ENCODE results near the gene CERS5.
"Not testable (repeated sequence)": the region's sequence is repeated elsewhere in the genome, so short reads cannot be mapped to it uniquely, and the experiment has no call there.

CERS5 gene

GRCh38 chr12:50084409-50084774, 82.8 kb downstream of the CERS5 start:
- peak overlapping the region; percentile 64 to 85 for H3K27ac ChIP-seq (ENCODE audit: insufficient read depth in 1 of 2, low read depth in 1 of 2, low read length in 2 of 2, poor library complexity in 1 of 2, severe bottlenecking in 2 of 2)
- POLR2A ChIA-PET, result interaction anchor here (0.6 to 1.8 kb wide), 4 partner anchors 28 to 93 kb away, joined by 3 to 10 read pairs (median 5); partner anchors contain the start of genes CERS5 and COX14

GRCh38 chr12:50083301-50083700, 83.9 kb downstream of the CERS5 start:
- Histone ChIP-seq H3K27ac (ENCODE audit: insufficient read depth in 1 of 2, low read depth in 1 of 2, low read length in 2 of 2, poor library complexity in 1 of 2, severe bottlenecking in 2 of 2) (no peak overlapping the region), H3K4me3 (ENCODE audit: control insufficient read depth in 1 of 7, extremely low read depth in 1 of 7, insufficient read depth in 4 of 7, low read depth in 2 of 7, low read length in 6 of 7) (no peak overlapping the region), H3K36me3 (ENCODE audit: control insufficient read depth in 4 of 4, insufficient read depth in 4 of 4, low read length in 3 of 4) (peaks cover 9 to 18% (median 14%) of the 10 kb centered on the region in 4 experiments), H3K4me1 (ENCODE audit: control extremely low read depth in 1 of 4, control insufficient read depth in 4 of 4, insufficient read depth in 4 of 4, low read length in 3 of 4) (peaks cover 4 to 15% (median 10%) of the 10 kb centered on the region in 4 experiments), H3K9me3 (ENCODE audit: control extremely low read depth in 1 of 5, control insufficient read depth in 4 of 5, insufficient read depth in 2 of 5, low read depth in 1 of 5, low read length in 4 of 5) (no peaks in the 10 kb centered on the region), H3K27me3 (replicated peaks in 2 of 5; ENCODE audit: control insufficient read depth in 4 of 5, insufficient read depth in 5 of 5, low read length in 4 of 5) (no peaks in the 10 kb centered on the region)
- DNase-seq, result no peak
- POLR2A ChIA-PET, result no interaction called here
- WGBS (ENCODE audit: insufficient coverage), result 100% methylated on average over 1 of the region's 1 CpG
- CTCF ChIA-PET, result interaction anchor here (0.9 to 10.4 kb wide), 9 partner anchors 8 to 117 kb away, joined by 3 to 168 read pairs (median 4); partner anchors contain the start of genes COX14 and GPD1

More at GRCh38 chr12:50084409-50084774, 82.8 kb downstream of the CERS5 start:
- H3K27me3 ChIP-seq (replicated peaks in 2 of 5; ENCODE audit: control insufficient read depth in 4 of 5, insufficient read depth in 5 of 5, low read length in 4 of 5); H3K9me3 ChIP-seq (ENCODE audit: control extremely low read depth in 1 of 5, control insufficient read depth in 4 of 5, insufficient read depth in 2 of 5, low read depth in 1 of 5, low read length in 4 of 5); DNase-seq: not testable (repeated sequence)
- WGBS (ENCODE audit: insufficient coverage), result 7% methylated on average over 3 of the region's 7 CpGs
- Histone ChIP-seq H3K4me3 (ENCODE audit: control insufficient read depth in 1 of 7, extremely low read depth in 1 of 7, insufficient read depth in 4 of 7, low read depth in 2 of 7, low read length in 6 of 7) (peak overlapping the region; percentile 21 to 99 (median 94)), H3K4me1 (ENCODE audit: control extremely low read depth in 1 of 4, control insufficient read depth in 4 of 4, insufficient read depth in 4 of 4, low read length in 3 of 4) (peaks cover 4 to 15% (median 10%) of the 10 kb centered on the region in 4 experiments), H3K36me3 (ENCODE audit: control insufficient read depth in 4 of 4, insufficient read depth in 4 of 4, low read length in 3 of 4) (peaks cover 11 to 28% (median 21%) of the 10 kb centered on the region in 4 experiments)
- CTCF ChIA-PET, result interaction anchor here (0.6 to 10.4 kb wide), 14 partner anchors 10 to 240 kb away, joined by 3 to 168 read pairs (median 4); partner anchors contain the start of genes CERS5, COX14 and GPD1

- no peak for DNase-seq
- ChIA-PET POLR2A (no interaction called here), CTCF (interaction anchor here (0.6 to 10.4 kb wide), 7 partner anchors 9 to 233 kb away, joined by 3 to 168 read pairs (median 4); partner anchors contain the start of genes COX14 and GPD1)
- Histone ChIP-seq H3K27me3 (replicated peaks in 2 of 5; ENCODE audit: control insufficient read depth in 4 of 5, insufficient read depth in 5 of 5, low read length in 4 of 5) (no peaks in the 10 kb centered on the region), H3K4me1 (ENCODE audit: control extremely low read depth in 1 of 4, control insufficient read depth in 4 of 4, insufficient read depth in 4 of 4, low read length in 3 of 4) (peaks cover 4 to 15% (median 10%) of the 10 kb centered on the region in 4 experiments), H3K4me3 (ENCODE audit: control insufficient read depth in 1 of 7, extremely low read depth in 1 of 7, insufficient read depth in 4 of 7, low read depth in 2 of 7, low read length in 6 of 7) (no peak overlapping the region), H3K9me3 (ENCODE audit: control extremely low read depth in 1 of 5, control insufficient read depth in 4 of 5, insufficient read depth in 2 of 5, low read depth in 1 of 5, low read length in 4 of 5) (no peaks in the 10 kb centered on the region), H3K27ac (ENCODE audit: insufficient read depth in 1 of 2, low read depth in 1 of 2, low read length in 2 of 2, poor library complexity in 1 of 2, severe bottlenecking in 2 of 2) (no peak overlapping the region), H3K36me3 (ENCODE audit: control insufficient read depth in 4 of 4, insufficient read depth in 4 of 4, low read length in 3 of 4) (peaks cover 9 to 12% (median 11%) of the 10 kb centered on the region in 4 experiments)
- 98% methylated on average over 5 of the region's 7 CpGs for WGBS (ENCODE audit: insufficient coverage)
Observed at GRCh38 chr12:50082644-50083043, 84.5 kb downstream of the CERS5 start.

- H3K9me3 ChIP-seq (ENCODE audit: control extremely low read depth in 1 of 5, control insufficient read depth in 4 of 5, insufficient read depth in 2 of 5, low read depth in 1 of 5, low read length in 4 of 5), result no peaks in the 10 kb centered on the region
- POLR2A ChIA-PET, result no interaction called here
- DNase-seq, result no peak
- WGBS (ENCODE audit: insufficient coverage), result 75% methylated on average over 27 of the region's 46 CpGs
- H3K4me1 ChIP-seq (ENCODE audit: control extremely low read depth in 1 of 4, control insufficient read depth in 4 of 4, insufficient read depth in 4 of 4, low read length in 3 of 4), result peaks cover 4 to 15% (median 10%) of the 10 kb centered on the region in 4 experiments
- H3K4me3 ChIP-seq (ENCODE audit: control insufficient read depth in 1 of 7, extremely low read depth in 1 of 7, insufficient read depth in 4 of 7, low read depth in 2 of 7, low read length in 6 of 7), result no peak overlapping the region
- no peaks in the 10 kb centered on the region for H3K27me3 ChIP-seq (replicated peaks in 2 of 5; ENCODE audit: control insufficient read depth in 4 of 5, insufficient read depth in 5 of 5, low read length in 4 of 5)
- CTCF ChIA-PET, result no interaction called here
- no peak overlapping the region for H3K27ac ChIP-seq (ENCODE audit: insufficient read depth in 1 of 2, low read depth in 1 of 2, low read length in 2 of 2, poor library complexity in 1 of 2, severe bottlenecking in 2 of 2)
- H3K36me3 ChIP-seq (ENCODE audit: control insufficient read depth in 4 of 4, insufficient read depth in 4 of 4, low read length in 3 of 4), result no peaks in the 10 kb centered on the region
Observed at GRCh38 chr12:50081096-50081808, 85.9 kb downstream of the CERS5 start.

GRCh38 chr12:50079771-50080170, 87.4 kb downstream of the CERS5 start:
- Histone ChIP-seq H3K4me3 (ENCODE audit: control insufficient read depth in 1 of 7, extremely low read depth in 1 of 7, insufficient read depth in 4 of 7, low read depth in 2 of 7, low read length in 6 of 7) (no peak overlapping the region), H3K36me3 (ENCODE audit: control insufficient read depth in 4 of 4, insufficient read depth in 4 of 4, low read length in 3 of 4) (no peaks in the 10 kb centered on the region), H3K27me3 (replicated peaks in 2 of 5; ENCODE audit: control insufficient read depth in 4 of 5, insufficient read depth in 5 of 5, low read length in 4 of 5) (peaks cover 0 to 2% (median 0%) of the 10 kb centered on the region in 5 experiments), H3K9me3 (ENCODE audit: control extremely low read depth in 1 of 5, control insufficient read depth in 4 of 5, insufficient read depth in 2 of 5, low read depth in 1 of 5, low read length in 4 of 5) (no peaks in the 10 kb centered on the region), H3K4me1 (ENCODE audit: control extremely low read depth in 1 of 4, control insufficient read depth in 4 of 4, insufficient read depth in 4 of 4, low read length in 3 of 4) (peaks cover 0 to 8% (median 5%) of the 10 kb centered on the region in 4 experiments), H3K27ac (ENCODE audit: insufficient read depth in 1 of 2, low read depth in 1 of 2, low read length in 2 of 2, poor library complexity in 1 of 2, severe bottlenecking in 2 of 2) (no peak overlapping the region)
- ChIA-PET POLR2A (interaction anchor here (0.5 kb wide), 1 partner anchor 949 kb away, joined by 4 read pairs; no protein-coding TSS in a partner anchor), CTCF (interaction anchor here (1.2 to 6.9 kb wide), 5 partner anchors 10 to 134 kb away, joined by 3 to 33 read pairs (median 11); partner anchors contain the start of gene COX14)
- 100% methylated on average over 5 of the region's 5 CpGs for WGBS (ENCODE audit: insufficient coverage)
- DNase-seq, result no peak
